Medulla oblongata (tissue), 1 donor: ENCODE measurements around the gene YAP1.

Experiments used
- DNase-seq: peaks from one replicate; pipeline ENCODE4 v3.0.0-alpha.2; 2015; ENCODE audit errors: extremely low spot score

The YAP1 gene

GRCh38 chr11:102117472-102118113 is 7.3 kb downstream of the YAP1 start:
- no peak for DNase-seq

DNA sequence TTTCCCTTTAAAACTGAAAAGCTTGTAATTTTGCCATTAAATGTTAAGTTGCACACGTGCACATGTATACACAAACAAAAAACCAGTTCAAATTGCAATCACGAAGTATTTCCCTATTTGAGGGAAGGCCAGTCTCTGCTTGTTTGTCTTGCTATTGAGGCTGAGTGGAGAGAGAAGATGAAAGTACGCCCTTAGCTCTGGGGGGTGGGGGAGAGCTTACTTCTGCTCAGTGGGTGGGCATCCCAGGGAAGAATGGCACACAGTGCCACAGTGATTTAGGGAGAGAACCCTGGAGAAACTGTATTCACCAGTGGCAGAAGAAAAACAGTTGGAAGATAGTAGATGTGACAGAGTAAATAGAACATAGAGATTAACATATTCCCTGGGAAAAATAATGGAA is 8.7 kb downstream of the YAP1 start:
- DNase-seq, result no peak

DNA sequence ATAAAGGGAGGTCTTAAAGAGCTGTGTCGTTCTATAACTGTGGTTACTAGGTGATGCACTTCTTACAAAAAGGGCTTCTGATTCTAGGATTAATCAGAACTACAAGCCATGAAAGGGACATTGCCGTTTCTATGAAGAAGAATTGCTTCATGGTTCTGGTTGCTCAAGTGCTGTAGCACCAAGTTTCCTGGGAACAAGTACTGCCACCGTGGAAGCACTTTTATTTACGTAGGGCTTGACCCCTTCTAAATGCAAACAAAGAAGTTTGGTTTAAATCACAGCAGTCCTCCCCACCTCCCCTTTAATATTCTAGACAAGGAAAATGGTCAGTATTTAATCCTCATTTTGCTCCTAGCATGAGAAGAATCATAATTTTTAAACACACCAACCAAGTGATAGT is 9.8 kb downstream of the YAP1 start:
- no peak for DNase-seq

DNA sequence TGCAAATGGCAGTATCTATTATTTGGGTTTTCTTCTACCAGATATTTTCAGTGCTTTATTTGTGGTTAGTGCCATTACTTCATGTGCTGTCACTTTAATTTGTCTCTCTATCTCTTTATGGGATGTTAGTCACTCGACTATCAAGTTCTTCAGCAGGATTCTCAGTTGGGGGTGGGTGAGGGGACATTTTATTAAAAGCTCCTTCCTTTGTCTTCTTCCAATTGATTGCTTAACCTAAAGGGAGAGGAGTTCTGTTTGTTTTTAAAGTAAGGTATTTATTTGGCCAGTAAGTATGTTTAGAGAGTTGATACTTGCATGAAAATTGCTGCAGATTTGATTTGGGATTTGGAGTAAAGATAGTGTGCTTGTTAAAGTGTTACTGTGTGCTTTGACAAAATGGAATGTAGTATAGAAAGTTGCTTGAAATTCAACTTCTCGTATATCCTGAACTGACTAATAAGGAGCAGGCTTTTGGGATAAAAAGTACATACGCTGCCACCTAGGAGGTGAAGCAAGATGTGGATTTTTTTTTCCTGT is 10.3 kb downstream of the YAP1 start:
- no peak for DNase-seq

- no peak for DNase-seq
These were observed 11.1 kb downstream of the YAP1 start for GRCh38 chr11:102121329-102121728.

GRCh38 chr11:102134597-102134996 is 24.4 kb downstream of the YAP1 start:
- no peak for DNase-seq

- DNase-seq, result no peak
These were observed 25.0 kb downstream of the YAP1 start for GRCh38 chr11:102135256-102135655.

DNA sequence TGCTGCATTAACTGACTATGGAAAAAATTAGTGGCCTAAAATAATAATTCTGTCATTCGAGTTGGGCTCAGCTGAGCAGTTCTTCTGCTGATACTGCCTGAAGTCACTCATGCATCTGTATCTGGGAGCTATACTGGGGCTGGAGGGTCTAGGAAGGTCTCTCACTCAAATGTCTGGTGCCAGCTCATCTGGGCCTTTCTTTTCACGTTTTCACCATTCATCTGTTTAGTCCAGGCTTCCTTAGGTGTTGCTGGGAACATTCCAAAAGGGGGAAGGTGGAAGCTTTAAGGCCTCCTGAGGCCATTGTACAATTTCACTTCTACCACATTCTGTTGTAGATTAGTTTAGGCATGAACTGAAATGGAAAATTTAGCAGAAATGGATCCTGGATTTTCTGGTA is 28.0 kb downstream of the YAP1 start:
- DNase-seq, result no peak

DNA sequence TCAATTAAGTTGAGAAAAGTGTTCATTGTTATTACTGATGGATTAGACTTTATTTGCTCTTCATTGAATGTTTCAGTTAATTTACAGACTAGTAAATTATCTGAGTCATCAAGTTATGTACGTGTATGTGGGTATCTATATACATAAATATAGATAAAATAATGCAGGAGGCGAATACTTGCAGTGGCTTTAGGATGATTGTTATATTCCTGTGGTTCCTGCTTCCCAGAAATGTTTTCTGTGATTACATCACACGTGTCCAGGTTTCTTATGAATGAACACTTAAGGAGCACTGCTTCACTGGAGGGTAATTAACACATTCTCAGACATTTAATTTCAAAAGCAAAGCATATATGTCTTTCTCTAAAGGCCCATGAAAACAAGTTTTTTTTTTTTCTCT is 28.4 kb downstream of the YAP1 start:
- no peak for DNase-seq

DNA sequence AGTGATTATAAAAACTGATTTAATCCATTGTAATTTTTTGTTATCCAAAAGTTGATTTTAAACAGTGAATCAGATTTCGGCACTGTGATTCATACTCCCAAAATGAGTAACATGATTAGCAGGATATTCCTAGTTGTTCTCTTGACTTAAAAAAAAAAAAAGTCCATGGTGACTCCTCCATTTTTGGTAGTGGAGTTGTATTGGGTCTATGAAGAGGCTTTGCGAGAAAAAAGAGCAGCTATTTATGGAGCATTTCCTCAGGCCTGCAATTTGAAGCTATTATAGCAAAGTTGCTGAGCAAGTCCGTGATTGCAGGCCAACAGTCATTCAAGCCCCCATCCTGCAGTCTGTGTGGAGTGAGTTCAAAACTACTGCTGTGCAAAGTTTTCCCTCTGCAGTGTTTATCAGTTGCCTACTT is 28.8 kb downstream of the YAP1 start:
- DNase-seq, result no peak

DNA sequence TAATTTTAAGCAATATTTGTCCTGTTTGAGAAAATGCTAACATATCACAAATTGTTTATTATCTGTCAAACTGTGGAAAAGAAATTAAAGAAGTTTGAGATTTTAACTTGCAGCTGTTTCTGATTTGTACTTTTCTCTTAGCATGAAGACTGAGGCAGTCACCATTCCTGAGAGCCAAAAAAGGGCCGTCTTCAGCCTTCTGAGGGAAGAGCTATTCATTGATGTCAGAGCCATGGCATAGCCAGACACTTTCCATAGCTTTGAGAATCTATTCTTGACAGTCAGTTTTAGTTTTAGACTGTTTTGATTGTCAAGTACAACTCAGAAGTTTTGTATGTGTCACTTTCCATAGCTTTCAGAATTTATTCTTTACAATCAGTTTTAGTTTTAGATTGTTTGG is 32.1 kb downstream of the YAP1 start:
- DNase-seq, result no peak

GRCh38 chr11:102143867-102144266 is 33.6 kb downstream of the YAP1 start:
- DNase-seq, result no peak

GRCh38 chr11:102144357-102145355 is 34.4 kb downstream of the YAP1 start:
- DNase-seq, result no peak

DNA sequence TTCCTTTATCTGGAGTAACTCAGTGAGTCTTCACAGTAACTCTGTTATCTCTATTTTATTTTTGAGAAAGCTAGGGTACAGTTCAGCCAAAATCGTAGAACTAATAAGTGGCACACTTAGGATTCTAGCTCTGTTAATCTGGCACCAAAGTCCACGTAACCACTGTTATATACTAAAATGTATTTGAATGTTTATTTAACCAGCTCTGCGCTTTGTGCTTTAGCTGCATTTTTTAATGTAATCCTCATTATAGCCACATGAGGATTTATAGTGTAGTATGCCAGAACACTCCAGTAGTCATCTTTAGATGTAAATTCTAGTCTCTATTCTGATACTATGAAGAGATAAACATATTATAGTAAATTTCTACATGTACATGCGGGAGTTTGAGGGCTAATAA is 36.8 kb downstream of the YAP1 start:
- DNase-seq, result no peak

DNA sequence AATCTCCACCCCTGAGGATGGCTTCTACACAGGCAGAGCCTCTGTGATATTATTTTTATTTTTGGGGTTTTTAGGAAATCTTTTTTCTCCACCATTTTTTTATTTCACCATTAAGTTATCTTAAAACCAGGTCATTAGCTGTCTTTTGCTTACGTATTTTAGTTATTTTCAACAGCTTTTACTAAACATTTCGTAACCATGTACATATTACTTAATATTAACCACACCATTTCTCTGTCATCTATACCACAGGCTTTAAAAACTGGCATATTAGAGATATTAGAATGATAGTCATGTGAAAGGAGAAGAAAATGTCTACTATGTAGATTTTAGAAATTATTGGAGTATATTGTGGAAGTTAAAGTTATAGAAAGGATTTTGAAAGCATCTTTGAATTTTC is 37.4 kb downstream of the YAP1 start:
- DNase-seq, result no peak

GRCh38 chr11:102148059-102148458 is 37.8 kb downstream of the YAP1 start:
- DNase-seq, result no peak

GRCh38 chr11:102151784-102152525 is 41.7 kb downstream of the YAP1 start:
- no peak for DNase-seq

GRCh38 chr11:102153082-102153481 is 42.8 kb downstream of the YAP1 start:
- no peak for DNase-seq

GRCh38 chr11:102154806-102155205 is 44.6 kb downstream of the YAP1 start:
- DNase-seq, result no peak

DNA sequence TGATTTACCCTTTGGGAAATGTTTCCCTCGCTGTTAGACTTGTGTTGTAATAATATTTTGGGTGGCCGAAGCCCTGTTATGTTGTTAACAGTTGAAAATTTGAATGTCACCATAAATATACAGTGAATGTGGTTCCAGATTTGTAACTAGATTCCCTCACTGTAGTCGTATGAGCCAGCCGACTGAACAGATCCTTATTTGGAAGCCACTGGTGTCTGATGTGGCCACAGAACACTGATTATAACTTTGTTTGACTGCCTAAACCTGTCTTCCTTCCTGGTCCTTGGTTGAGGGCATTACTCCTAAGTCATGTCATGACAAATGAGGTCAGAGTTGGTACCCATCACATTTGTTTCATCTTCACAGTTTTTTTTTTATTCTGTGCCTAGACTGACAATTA is 45.4 kb downstream of the YAP1 start:
- DNase-seq, result no peak

GRCh38 chr11:102157219-102157618 is 47.0 kb downstream of the YAP1 start:
- DNase-seq, result no peak

- no peak for DNase-seq
These were observed 48.0 kb downstream of the YAP1 start for GRCh38 chr11:102158164-102158735.
